Ishikawa (cell line): ENCODE measurements around the gene FIGLA.

Source experiments
- CREB1 ChIP-seq: IDR thresholded peaks from 2 replicates; pipeline ENCODE4 v1.6.1; 2012; ENCODE audit warnings: low read depth
- EGR1 ChIP-seq: IDR thresholded peaks from 2 replicates; pipeline ENCODE4 v1.6.1; 2012
- EP300 ChIP-seq: IDR thresholded peaks from 2 replicates; pipeline ENCODE4 v1.6.1; 2012; ENCODE audit warnings: borderline replicate concordance
- FOXM1 ChIP-seq: IDR thresholded peaks from 2 replicates; pipeline ENCODE4 v1.6.1; 2012; ENCODE audit warnings: low read depth, borderline replicate concordance
- RAD21 ChIP-seq: IDR thresholded peaks from 2 replicates; pipeline ENCODE4 v1.6.1; 2012; ENCODE audit warnings: low read depth
- TAF1 ChIP-seq: IDR thresholded peaks from 2 replicates; pipeline ENCODE4 v1.6.1; 2012; ENCODE audit warnings: low read depth, mild to moderate bottlenecking
- TCF12 ChIP-seq: IDR thresholded peaks from 2 replicates; pipeline ENCODE4 v1.6.1; 2012; ENCODE audit warnings: low read depth
- YY1 ChIP-seq: IDR thresholded peaks from 2 replicates; pipeline ENCODE4 v1.6.1; 2012; ENCODE audit warnings: low read depth
- ZBTB7A ChIP-seq: IDR thresholded peaks from 2 replicates; pipeline ENCODE4 v1.6.1; 2012; ENCODE audit warnings: low read depth
- TF ChIP-seq, protein P1 (sequence below): IDR thresholded peaks from 2 replicates; pipeline ENCODE4 v1.6.1; 2012; ENCODE audit warnings: low read depth, mild to moderate bottlenecking
- TF ChIP-seq, protein P2 (sequence below): IDR thresholded peaks from 2 replicates; pipeline ENCODE4 v1.6.1; 2012
- TF ChIP-seq, protein P3 (sequence below): IDR thresholded peaks from 2 replicates; pipeline ENCODE4 v1.6.1; 2012

DNA sequence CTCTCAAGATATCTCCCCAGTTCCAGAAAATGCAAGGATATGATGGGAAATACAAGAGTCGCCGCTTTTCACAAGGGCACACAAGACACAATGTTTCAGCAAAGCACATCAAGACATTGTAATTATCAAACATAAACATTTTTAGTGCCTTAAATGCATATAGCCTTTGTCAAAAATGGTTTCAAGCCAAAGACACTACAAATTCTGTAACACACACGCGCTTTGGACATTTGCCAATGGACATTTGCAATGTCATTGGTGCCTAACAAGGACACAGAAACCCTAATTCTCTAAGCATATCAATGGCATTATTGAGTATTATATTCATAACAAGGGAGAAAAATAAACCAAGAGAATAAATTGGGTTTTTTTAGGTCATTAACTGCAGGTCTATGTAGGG is 38.6 kb downstream of the FIGLA start:
- TF ChIP-seq, protein P1, sequence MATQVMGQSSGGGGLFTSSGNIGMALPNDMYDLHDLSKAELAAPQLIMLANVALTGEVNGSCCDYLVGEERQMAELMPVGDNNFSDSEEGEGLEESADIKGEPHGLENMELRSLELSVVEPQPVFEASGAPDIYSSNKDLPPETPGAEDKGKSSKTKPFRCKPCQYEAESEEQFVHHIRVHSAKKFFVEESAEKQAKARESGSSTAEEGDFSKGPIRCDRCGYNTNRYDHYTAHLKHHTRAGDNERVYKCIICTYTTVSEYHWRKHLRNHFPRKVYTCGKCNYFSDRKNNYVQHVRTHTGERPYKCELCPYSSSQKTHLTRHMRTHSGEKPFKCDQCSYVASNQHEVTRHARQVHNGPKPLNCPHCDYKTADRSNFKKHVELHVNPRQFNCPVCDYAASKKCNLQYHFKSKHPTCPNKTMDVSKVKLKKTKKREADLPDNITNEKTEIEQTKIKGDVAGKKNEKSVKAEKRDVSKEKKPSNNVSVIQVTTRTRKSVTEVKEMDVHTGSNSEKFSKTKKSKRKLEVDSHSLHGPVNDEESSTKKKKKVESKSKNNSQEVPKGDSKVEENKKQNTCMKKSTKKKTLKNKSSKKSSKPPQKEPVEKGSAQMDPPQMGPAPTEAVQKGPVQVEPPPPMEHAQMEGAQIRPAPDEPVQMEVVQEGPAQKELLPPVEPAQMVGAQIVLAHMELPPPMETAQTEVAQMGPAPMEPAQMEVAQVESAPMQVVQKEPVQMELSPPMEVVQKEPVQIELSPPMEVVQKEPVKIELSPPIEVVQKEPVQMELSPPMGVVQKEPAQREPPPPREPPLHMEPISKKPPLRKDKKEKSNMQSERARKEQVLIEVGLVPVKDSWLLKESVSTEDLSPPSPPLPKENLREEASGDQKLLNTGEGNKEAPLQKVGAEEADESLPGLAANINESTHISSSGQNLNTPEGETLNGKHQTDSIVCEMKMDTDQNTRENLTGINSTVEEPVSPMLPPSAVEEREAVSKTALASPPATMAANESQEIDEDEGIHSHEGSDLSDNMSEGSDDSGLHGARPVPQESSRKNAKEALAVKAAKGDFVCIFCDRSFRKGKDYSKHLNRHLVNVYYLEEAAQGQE: no peak
- TF ChIP-seq TAF1 (no peak), EGR1 (no peak), CREB1 (no peak), EP300 (no peak), YY1 (no peak), TCF12 (no peak), FOXM1 (no peak), RAD21 (no peak), ZBTB7A (no peak)
- TF ChIP-seq, protein P2, sequence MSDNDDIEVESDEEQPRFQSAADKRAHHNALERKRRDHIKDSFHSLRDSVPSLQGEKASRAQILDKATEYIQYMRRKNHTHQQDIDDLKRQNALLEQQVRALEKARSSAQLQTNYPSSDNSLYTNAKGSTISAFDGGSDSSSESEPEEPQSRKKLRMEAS: no peak
- TF ChIP-seq, protein P3, sequence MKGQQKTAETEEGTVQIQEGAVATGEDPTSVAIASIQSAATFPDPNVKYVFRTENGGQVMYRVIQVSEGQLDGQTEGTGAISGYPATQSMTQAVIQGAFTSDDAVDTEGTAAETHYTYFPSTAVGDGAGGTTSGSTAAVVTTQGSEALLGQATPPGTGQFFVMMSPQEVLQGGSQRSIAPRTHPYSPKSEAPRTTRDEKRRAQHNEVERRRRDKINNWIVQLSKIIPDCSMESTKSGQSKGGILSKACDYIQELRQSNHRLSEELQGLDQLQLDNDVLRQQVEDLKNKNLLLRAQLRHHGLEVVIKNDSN: no peak
